ENCODE measurements around the gene TBX3.

Gene TBX3

GRCh38 chr12:114666746-114667668 lies 17.0 kb downstream of the TBX3 start:
- Histone ChIP-seq H3K27me3 (ENCODE audit: control insufficient read depth, insufficient read depth, low read length) (peaks cover 89% of the 10 kb centered on the region), H3K4me1 (ENCODE audit: control insufficient read depth, insufficient read depth, low read length) (peaks cover 74% of the 10 kb centered on the region), H3K4me3 (ENCODE audit: low read depth, low read length) (peak overlapping the region; percentile 47), H3K9me3 (ENCODE audit: control insufficient read depth, insufficient read depth, low read length) (no peaks in the 10 kb centered on the region), H3K36me3 (ENCODE audit: control insufficient read depth, insufficient read depth, low read length) (no peaks in the 10 kb centered on the region), H3K27ac (ENCODE audit: low read depth, low read length) (no peak overlapping the region), H3K9ac (ENCODE audit: low read depth, low read length) (no peak overlapping the region)

- H3K4me3 ChIP-seq (ENCODE audit: low read depth, low read length) = peak overlapping the region; percentile 37
- H3K4me1 ChIP-seq (ENCODE audit: control insufficient read depth, insufficient read depth, low read length) = peaks cover 65% of the 10 kb centered on the region
- no peak overlapping the region for H3K27ac ChIP-seq (ENCODE audit: low read depth, low read length)
- H3K27me3 ChIP-seq (ENCODE audit: control insufficient read depth, insufficient read depth, low read length) = peaks cover 76% of the 10 kb centered on the region
- H3K9ac ChIP-seq (ENCODE audit: low read depth, low read length) = no peak overlapping the region
- H3K9me3 ChIP-seq (ENCODE audit: control insufficient read depth, insufficient read depth, low read length) = no peaks in the 10 kb centered on the region
- no peaks in the 10 kb centered on the region for H3K36me3 ChIP-seq (ENCODE audit: control insufficient read depth, insufficient read depth, low read length)
These were observed 18.3 kb downstream of the TBX3 start for GRCh38 chr12:114665411-114666260.

- peaks cover 57% of the 10 kb centered on the region for H3K4me1 ChIP-seq (ENCODE audit: control insufficient read depth, insufficient read depth, low read length)
- peaks cover 67% of the 10 kb centered on the region for H3K27me3 ChIP-seq (ENCODE audit: control insufficient read depth, insufficient read depth, low read length)
- H3K9ac ChIP-seq (ENCODE audit: low read depth, low read length) = no peak overlapping the region
- H3K4me3 ChIP-seq (ENCODE audit: low read depth, low read length) = peak overlapping the region; percentile 12; the same call in 1 of the 2 replicates
- H3K27ac ChIP-seq (ENCODE audit: low read depth, low read length) = no peak overlapping the region
- no peaks in the 10 kb centered on the region for H3K9me3 ChIP-seq (ENCODE audit: control insufficient read depth, insufficient read depth, low read length)
- H3K36me3 ChIP-seq (ENCODE audit: control insufficient read depth, insufficient read depth, low read length) = no peaks in the 10 kb centered on the region
These were observed 19.2 kb downstream of the TBX3 start for GRCh38 chr12:114664651-114665320.

- Histone ChIP-seq H3K9me3 (ENCODE audit: control insufficient read depth, insufficient read depth, low read length) (no peaks in the 10 kb centered on the region), H3K9ac (ENCODE audit: low read depth, low read length) (no peak overlapping the region), H3K27me3 (ENCODE audit: control insufficient read depth, insufficient read depth, low read length) (peaks cover 51% of the 10 kb centered on the region), H3K27ac (ENCODE audit: low read depth, low read length) (no peak overlapping the region), H3K4me3 (ENCODE audit: low read depth, low read length) (no peak overlapping the region), H3K4me1 (ENCODE audit: control insufficient read depth, insufficient read depth, low read length) (peaks cover 61% of the 10 kb centered on the region), H3K36me3 (ENCODE audit: control insufficient read depth, insufficient read depth, low read length) (no peaks in the 10 kb centered on the region)
These were observed 21.3 kb downstream of the TBX3 start for GRCh38 chr12:114662512-114663177.

GRCh38 chr12:114661245-114661644 lies 22.7 kb downstream of the TBX3 start:
- H3K4me1 ChIP-seq (ENCODE audit: control insufficient read depth, insufficient read depth, low read length) = peaks cover 61% of the 10 kb centered on the region
- no peak overlapping the region for H3K9ac ChIP-seq (ENCODE audit: low read depth, low read length)
- peaks cover 44% of the 10 kb centered on the region for H3K27me3 ChIP-seq (ENCODE audit: control insufficient read depth, insufficient read depth, low read length)
- no peak overlapping the region for H3K27ac ChIP-seq (ENCODE audit: low read depth, low read length)
- H3K36me3 ChIP-seq (ENCODE audit: control insufficient read depth, insufficient read depth, low read length) = no peaks in the 10 kb centered on the region
- no peak overlapping the region for H3K4me3 ChIP-seq (ENCODE audit: low read depth, low read length)
- no peaks in the 10 kb centered on the region for H3K9me3 ChIP-seq (ENCODE audit: control insufficient read depth, insufficient read depth, low read length)

- no peak overlapping the region for H3K27ac ChIP-seq (ENCODE audit: low read depth, low read length)
- H3K27me3 ChIP-seq (ENCODE audit: control insufficient read depth, insufficient read depth, low read length) = peaks cover 22% of the 10 kb centered on the region
- peaks cover 51% of the 10 kb centered on the region for H3K4me1 ChIP-seq (ENCODE audit: control insufficient read depth, insufficient read depth, low read length)
- no peak overlapping the region for H3K9ac ChIP-seq (ENCODE audit: low read depth, low read length)
- H3K36me3 ChIP-seq (ENCODE audit: control insufficient read depth, insufficient read depth, low read length) = no peaks in the 10 kb centered on the region
- H3K4me3 ChIP-seq (ENCODE audit: low read depth, low read length) = no peak overlapping the region
- H3K9me3 ChIP-seq (ENCODE audit: control insufficient read depth, insufficient read depth, low read length) = no peaks in the 10 kb centered on the region
These were observed 24.9 kb downstream of the TBX3 start for GRCh38 chr12:114659084-114659483.

- H3K27ac ChIP-seq (ENCODE audit: low read depth, low read length) = peak overlapping the region; percentile 72
These were observed 26.0 kb downstream of the TBX3 start for GRCh38 chr12:114658002-114658441.

GRCh38 chr12:114657597-114657920 lies 26.4 kb downstream of the TBX3 start:
- Histone ChIP-seq H3K36me3 (ENCODE audit: control insufficient read depth, insufficient read depth, low read length) (no peaks in the 10 kb centered on the region), H3K4me1 (ENCODE audit: control insufficient read depth, insufficient read depth, low read length) (peaks cover 39% of the 10 kb centered on the region), H3K9ac (ENCODE audit: low read depth, low read length) (no peak overlapping the region), H3K4me3 (ENCODE audit: low read depth, low read length) (no peak overlapping the region), H3K27ac (ENCODE audit: low read depth, low read length) (peak overlapping the region; percentile 72), H3K27me3 (ENCODE audit: control insufficient read depth, insufficient read depth, low read length) (peaks cover 7% of the 10 kb centered on the region; the same call in 1 of the 2 replicates), H3K9me3 (ENCODE audit: control insufficient read depth, insufficient read depth, low read length) (no peaks in the 10 kb centered on the region)

More at GRCh38 chr12:114658002-114658441, 26.0 kb downstream of the TBX3 start:
- peaks cover 42% of the 10 kb centered on the region for H3K4me1 ChIP-seq (ENCODE audit: control insufficient read depth, insufficient read depth, low read length)
- H3K9me3 ChIP-seq (ENCODE audit: control insufficient read depth, insufficient read depth, low read length) = no peaks in the 10 kb centered on the region
- no peak overlapping the region; the same call in 1 of the 2 replicates for H3K4me3 ChIP-seq (ENCODE audit: low read depth, low read length)
- H3K27me3 ChIP-seq (ENCODE audit: control insufficient read depth, insufficient read depth, low read length) = peaks cover 12% of the 10 kb centered on the region
- H3K9ac ChIP-seq (ENCODE audit: low read depth, low read length) = no peak overlapping the region
- H3K36me3 ChIP-seq (ENCODE audit: control insufficient read depth, insufficient read depth, low read length) = no peaks in the 10 kb centered on the region

GRCh38 chr12:114656906-114657596 lies 26.9 kb downstream of the TBX3 start:
- peak overlapping the region; percentile 72 for H3K27ac ChIP-seq (ENCODE audit: low read depth, low read length)
- no peak overlapping the region for H3K9ac ChIP-seq (ENCODE audit: low read depth, low read length)
- no peaks in the 10 kb centered on the region for H3K36me3 ChIP-seq (ENCODE audit: control insufficient read depth, insufficient read depth, low read length)
- no peak overlapping the region for H3K4me3 ChIP-seq (ENCODE audit: low read depth, low read length)
- H3K9me3 ChIP-seq (ENCODE audit: control insufficient read depth, insufficient read depth, low read length) = no peaks in the 10 kb centered on the region
- peaks cover 7% of the 10 kb centered on the region; the same call in 1 of the 2 replicates for H3K27me3 ChIP-seq (ENCODE audit: control insufficient read depth, insufficient read depth, low read length)
- H3K4me1 ChIP-seq (ENCODE audit: control insufficient read depth, insufficient read depth, low read length) = peaks cover 36% of the 10 kb centered on the region
